Fibroblast of skin of left biceps (primary cell): ENCODE measurements around the gene CCDC136.

Experiments
- DNase-seq, 2 experiments: peaks; one replicate each; pipeline ENCODE4 v3.0.0-alpha.2; 2013; ENCODE audit warnings: low read depth in 2 of 2

CCDC136 gene

DNA sequence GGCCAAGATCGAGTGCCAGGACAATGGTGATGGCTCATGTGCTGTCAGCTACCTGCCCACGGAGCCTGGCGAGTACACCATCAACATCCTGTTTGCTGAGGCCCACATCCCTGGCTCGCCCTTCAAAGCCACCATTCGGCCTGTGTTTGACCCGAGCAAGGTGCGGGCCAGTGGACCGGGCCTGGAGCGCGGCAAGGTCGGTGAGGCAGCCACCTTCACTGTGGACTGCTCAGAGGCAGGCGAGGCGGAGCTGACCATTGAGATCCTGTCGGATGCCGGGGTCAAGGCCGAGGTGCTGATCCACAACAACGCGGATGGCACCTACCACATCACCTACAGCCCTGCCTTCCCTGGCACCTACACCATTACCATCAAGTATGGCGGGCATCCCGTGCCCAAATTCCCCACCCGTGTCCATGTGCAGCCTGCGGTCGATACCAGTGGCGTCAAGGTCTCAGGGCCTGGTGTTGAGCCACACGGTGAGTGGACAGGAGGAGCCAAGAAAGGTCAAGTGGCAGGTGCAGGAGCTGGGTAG is 53.1 kb downstream of the CCDC136 start:
- DNase-seq = no peak

DNA sequence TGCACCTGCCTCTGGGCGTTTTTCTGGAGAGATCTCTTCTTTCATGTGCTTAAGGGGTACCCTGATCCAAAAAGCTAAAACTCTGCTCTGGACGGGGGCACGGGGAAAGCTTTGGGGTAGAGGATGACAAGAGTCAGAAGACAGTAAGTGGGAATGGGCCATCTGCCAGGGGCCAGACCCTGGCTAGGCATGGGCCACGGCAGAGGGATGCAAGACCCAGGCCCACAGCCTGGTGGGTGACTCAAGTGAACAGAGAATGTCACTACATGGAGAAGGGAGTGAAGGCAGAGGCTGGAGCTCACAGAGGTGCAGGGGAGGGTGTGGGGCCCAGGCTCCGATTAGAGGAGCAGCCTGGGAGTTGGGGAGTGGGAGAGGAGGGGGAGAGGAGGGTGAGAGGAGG is 53.7 kb downstream of the CCDC136 start:
- no peak for DNase-seq

DNA sequence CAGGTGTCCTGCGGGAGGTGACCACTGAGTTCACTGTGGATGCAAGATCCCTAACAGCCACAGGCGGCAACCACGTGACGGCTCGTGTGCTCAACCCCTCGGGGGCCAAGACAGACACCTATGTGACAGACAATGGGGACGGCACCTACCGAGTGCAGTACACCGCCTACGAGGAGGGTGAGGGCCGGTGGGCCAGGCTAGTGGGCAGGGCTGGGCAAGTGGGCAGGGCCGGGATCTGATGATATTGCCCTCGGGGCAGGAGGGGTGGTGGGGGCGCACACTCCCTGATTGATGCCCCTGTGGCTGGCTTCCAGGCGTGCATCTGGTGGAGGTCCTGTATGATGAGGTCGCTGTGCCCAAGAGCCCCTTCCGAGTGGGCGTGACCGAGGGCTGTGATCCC is 54.2 kb downstream of the CCDC136 start:
- DNase-seq = no peak

DNA sequence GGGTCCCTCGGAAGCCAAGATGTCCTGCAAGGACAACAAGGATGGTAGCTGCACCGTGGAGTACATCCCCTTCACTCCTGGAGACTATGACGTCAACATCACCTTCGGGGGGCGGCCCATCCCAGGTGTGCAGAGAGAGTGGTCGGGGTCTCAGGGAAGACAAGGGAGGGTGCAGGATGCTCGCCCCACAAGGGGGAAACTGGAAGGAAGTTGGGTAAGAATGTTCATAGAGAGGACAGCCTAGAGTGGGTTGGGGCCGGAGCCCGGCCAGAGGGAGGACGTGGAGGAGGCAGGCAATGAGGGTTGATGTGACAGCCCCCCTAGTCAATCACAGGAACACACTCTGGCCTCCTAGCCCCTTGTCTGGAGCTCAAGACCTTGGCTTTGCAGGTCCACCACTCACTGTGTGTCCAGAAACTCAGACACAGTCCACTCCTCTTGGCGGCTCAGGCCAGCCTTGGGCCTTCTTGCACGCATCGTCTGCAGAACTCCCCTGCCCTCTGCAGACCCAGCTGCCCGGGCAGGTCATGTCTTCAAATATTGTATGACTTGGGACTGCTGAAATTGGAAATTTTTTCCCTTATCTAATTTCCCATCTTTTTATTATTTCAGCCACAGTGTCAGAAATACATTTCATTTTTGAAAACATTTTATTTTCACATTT is 55.1 kb downstream of the CCDC136 start:
- DNase-seq = no peak

DNA sequence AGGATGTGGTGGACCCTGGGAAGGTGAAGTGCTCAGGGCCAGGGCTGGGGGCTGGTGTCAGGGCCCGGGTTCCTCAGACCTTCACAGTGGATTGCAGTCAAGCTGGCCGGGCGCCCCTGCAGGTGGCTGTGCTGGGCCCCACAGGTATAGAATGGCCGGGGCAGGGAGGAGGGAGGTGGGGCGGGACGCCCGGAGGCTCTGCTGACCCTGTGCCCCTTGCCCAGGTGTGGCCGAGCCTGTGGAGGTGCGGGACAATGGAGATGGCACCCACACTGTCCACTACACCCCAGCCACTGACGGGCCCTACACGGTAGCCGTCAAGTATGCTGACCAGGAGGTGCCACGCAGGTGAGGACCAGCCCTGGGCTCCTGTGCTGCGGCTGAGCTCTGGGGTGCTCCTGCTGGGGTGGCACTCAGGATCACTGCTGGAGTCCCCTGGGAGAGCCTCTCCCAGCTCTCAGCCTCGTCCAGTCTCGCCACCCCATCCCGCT is 56.0 kb downstream of the CCDC136 start:
- DNase-seq = no peak

DNA sequence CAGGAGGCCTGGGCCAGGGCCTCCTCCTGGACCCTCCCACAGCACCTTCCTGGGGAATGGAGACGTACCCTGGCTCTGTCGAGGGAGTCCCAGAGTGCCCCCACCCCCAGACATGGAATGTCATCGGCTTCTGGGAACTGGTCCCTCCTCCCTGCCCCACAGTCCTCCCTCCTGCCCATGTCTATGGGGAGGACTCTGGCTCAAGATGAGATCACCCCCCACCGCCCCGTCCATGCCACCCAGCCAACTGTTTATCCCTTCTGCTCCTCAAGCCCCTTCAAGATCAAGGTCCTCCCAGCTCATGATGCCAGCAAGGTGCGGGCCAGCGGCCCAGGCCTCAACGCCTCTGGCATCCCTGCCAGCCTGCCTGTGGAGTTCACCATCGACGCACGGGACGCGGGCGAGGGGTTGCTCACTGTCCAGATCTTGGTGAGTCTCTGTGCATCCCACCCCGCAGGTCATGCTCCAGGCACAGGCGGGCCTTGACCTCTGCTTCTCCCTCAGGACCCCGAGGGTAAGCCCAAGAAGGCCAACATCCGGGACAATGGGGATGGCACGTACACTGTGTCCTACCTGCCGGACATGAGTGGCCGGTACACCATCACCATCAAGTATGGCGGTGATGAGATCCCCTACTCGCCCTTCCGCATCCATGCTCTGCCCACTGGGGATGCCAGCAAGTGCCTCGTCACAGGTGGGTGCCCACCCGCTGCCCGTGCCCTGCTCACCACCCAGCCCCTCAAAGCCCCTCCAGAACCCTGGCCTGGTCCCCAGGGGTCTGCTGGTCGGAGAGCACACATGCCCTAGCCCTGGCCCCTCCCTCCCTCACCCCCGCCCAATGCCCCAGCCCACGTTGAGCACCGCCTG is 56.8 kb downstream of the CCDC136 start:
- no peak for DNase-seq

DNA sequence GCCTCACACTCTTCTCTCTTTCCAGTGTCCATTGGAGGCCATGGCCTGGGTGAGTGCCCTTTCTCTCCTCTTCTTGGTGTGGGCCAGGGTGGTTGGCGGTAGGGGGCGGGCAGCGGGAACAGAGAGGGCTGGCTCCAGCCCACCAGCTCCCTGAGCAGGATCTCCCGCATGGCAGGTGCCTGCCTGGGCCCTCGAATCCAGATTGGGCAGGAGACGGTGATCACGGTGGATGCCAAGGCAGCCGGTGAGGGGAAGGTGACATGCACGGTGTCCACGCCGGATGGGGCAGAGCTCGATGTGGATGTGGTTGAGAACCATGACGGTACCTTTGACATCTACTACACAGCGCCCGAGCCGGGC is 57.4 kb downstream of the CCDC136 start:
- DNase-seq = no peak

DNA sequence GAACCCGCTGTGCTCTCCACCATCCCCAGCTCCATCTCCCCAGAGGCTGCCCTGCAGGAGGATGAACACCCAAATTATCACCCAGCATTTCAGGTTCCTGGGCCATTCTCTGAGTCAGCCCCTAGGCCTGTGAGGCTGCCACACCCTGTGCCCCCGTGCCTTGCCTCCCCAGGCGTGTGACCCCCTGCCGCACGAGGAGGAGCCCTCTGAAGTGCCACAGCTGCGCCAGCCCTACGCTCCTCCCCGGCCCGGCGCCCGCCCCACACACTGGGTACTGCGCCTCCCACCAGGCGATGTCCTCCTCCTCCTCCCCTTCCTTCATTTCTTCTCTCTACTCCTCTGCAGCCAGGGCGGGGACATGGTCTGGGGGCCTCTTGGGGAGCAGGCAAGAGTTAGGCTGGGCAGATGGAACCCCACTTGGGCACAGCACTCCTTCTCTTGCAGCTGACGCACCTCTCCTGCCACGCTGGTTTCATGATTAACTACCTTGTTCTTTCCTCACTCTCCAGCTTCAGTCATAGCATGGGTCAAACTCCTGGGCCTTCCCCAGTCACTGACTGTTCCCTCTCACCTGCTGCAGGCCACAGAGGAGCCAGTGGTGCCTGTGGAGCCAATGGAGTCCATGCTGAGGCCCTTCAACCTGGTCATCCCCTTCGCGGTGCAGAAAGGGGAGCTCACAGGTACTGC is 58.2 kb downstream of the CCDC136 start:
- no peak for DNase-seq

DNA sequence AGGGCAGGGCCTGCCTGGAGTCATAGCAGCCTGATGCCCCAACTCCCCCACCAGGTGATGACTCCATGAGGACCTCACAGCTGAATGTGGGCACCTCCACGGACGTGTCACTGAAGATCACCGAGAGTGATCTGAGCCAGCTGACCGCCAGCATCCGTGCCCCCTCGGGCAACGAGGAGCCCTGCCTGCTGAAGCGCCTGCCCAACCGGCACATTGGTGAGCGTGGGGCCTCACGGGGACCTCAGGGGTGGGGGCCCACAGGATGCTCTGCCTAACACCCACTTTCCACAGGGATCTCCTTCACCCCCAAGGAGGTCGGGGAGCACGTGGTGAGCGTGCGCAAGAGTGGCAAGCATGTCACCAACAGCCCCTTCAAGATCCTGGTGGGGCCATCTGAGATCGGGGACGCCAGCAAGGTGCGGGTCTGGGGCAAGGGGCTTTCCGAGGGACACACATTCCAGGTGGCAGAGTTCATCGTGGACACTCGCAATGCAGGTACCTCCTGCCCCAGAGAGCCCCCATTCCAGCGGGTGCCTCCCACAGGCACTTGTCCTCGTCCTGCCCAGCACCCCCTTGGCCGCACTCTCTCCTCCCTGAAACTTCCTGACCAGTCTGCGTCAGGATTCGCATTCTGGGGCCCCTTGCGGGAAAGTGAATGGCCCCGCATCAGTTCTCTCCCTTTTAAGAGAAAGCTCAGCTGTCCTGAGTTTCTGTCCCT is 60.9 kb downstream of the CCDC136 start:
- DNase-seq = no peak

DNA sequence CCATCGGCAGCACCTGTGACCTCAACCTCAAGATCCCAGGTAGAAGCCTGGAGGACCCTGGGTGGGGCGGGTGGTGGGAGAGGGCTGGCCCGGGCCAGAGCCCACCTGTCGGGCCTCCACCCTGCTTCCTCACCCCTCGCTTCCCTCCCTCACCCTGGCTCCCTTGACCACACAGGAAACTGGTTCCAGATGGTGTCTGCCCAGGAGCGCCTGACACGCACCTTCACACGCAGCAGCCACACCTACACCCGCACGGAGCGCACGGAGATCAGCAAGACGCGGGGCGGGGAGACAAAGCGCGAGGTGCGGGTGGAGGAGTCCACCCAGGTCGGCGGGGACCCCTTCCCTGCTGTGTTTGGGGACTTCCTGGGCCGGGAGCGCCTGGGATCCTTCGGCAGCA is 62.0 kb downstream of the CCDC136 start:
- no peak for DNase-seq

DNA sequence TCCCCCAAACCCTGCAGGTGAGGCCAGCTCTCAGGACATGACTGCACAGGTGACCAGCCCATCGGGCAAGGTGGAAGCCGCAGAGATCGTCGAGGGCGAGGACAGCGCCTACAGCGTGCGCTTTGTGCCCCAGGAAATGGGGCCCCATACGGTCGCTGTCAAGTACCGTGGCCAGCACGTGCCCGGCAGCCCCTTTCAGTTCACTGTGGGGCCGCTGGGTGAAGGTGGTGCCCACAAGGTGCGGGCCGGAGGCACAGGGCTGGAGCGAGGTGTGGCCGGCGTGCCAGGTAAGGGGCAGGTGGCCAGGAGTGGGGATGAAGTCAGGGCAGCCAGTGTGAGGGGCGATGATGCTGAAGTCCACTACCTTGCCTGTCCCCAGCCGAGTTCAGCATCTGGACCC is 62.6 kb downstream of the CCDC136 start:
- DNase-seq = no peak

DNA sequence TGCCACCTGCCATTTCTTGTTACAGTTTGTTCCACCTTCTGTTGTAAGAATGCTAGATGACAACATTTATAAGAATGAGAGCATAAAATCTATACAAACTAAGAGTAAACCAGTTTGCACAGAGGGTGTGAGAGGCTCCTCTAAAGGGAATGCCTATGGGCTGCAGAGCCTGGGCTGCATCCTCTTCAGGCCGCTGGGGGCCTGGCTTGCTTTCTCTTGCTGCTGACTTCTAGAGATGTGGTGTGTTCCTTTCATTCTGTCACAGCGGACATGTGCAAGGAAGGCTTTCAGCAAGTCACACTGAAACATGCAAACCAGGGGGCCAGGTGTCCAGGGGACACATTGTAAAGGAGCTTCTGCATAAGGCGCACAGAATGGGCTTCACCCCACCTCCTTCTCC is 63.8 kb downstream of the CCDC136 start:
- DNase-seq = no peak

DNA sequence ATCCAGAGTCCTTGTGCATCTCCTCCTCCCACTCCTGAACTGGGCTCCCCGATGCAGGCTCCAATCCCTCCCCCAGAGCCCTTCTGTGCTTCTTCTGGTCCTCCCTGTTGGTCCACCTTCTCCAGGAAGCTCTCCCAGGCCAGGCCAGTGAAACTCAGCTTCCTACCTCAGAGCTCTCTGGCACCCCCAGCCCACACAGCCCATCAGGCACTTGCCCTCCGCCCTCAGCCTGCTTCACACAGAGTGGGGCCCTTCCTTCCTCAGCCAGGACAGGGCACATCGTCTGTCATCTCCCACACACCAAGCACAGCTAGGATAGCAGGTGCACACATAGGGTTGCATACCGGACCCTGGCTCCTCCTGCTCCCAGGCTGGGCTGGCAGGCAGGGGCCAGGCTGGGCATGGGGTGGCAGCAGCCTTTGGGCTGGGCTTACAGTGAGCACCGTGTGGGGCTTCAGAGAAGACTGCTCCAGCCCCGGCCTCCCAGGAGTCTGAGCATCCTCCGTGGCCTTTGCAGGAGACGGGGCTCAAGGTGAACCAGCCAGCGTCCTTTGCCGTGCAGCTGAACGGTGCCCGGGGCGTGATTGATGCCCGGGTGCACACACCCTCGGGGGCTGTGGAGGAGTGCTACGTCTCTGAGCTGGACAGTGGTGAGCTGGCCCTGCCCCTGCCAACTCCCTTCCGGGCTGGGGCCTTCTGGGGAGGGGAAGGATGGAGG is 64.4 kb downstream of the CCDC136 start:
- DNase-seq = no peak

DNA sequence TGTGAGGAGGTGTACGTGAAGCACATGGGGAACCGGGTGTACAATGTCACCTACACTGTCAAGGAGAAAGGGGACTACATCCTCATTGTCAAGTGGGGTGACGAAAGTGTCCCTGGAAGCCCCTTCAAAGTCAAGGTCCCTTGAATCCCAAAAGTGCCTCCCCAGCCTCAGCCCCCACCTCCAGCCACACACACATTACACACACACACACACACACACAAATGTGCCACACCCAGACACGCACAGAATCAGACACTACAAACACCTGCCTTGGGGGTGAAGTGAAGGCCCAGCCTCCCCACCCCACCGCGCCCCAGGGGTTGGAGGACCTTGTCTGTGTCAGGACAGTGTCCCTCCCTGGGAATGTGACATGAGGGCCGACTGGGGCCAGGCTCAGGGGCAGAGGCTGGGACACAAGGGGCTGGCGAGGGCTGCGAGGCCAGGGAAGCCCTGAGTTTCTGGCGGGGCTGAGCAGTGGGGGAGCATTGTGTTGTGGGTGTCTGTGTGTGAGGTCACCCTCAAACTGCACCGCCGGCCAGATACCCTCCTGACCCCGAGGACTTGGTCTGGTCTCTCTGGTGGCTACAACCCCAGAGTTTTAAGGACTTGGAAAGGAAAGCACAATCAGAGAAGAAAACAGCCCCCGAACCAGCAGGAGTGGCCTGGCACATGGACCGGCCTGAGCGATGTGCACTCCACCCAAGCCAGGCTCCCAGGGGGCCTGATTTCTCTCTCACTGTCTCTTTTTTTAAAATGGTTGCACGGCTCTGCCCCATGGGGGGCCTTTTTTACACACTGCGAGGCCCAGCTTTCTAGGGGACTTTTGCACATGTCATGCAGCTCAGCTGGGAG is 66.8 kb downstream of the CCDC136 start:
- no peak for DNase-seq

DNA sequence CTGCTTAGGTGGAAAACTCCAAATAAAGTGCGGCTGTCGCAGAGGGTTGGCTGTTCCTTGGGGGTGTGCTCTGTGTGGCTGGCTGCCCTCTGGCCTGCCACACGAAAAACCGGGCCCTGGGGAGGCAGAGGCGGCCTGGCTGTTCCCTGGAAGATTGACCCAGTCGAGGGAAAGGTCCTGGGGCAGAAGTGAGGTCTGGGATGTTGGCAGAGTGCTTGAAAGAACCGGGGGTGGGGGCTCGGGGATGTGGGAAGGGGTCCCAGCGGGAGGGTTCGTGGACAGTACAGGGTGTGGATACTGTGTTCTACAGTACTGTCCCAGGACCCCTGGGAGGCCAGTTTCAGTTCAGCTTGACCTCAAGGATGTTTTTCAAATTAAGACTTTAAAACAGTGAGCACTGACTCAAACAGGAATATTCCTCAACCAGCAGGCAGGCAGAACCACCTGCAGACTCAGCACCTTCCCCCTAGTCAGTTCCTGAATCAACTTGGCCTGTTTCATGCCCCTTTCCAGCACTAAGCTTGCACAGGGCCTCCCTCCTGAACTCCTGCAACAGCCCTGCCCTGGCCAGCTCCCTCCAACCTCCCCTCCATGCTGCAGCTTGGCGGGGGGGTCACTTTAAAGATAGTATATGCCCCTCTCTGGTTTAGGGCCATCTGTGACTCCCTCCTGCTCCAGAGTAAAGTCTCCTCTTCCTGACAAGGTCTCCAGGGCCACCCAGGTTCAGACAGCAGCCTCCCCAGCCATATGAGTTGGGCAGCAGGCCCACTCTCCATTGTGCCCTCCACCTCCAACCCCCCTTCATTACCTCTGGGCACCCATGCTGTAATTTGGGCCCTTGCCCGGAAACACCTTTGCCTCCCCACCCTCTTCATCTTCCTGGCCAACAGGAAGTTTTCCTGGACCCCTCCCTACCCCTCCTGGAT is 67.7 kb downstream of the CCDC136 start:
- DNase-seq = no peak

DNA sequence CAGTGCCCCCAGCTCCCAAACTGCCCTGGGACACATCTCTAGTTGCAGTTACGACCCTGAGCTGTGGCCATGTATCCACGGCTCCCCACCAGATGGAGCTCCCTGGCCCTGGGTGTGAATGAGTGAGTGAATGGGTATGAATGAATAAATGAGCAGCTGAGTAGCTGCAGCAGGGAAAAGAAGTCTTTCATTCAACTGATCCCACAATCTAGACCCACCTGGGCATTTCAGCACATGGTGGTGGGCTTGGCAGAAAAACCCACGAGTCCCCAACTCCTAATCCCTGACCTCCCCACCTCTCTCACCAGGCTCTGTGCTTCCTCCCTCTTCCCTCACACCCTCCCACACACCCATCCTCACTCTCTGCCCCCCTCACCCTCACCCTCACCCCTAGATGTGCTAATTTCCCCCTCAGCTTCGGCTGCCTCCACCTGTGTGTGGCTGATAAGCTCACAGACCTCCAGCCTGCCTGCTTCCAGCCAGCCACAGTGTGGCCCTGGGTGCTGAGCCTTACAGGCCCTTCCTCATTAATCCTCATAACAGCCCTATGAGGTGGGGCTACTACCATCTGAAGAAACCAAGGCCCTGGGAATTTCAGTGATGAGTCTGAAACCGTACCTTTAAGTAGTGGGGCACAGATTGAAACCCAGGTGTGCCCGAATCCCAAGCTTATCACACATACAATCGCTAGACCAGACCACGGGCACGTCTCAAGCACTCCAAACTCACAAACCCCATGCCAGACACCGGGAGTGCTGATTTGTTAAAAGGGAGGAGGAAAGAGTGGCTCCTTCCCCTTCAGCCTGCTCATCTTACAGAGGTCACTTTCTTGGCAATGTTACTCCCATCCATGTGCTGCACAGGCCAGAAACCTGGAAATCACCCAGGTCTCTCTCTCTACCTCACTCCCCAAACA is 68.6 kb downstream of the CCDC136 start:
- DNase-seq = no peak

DNA sequence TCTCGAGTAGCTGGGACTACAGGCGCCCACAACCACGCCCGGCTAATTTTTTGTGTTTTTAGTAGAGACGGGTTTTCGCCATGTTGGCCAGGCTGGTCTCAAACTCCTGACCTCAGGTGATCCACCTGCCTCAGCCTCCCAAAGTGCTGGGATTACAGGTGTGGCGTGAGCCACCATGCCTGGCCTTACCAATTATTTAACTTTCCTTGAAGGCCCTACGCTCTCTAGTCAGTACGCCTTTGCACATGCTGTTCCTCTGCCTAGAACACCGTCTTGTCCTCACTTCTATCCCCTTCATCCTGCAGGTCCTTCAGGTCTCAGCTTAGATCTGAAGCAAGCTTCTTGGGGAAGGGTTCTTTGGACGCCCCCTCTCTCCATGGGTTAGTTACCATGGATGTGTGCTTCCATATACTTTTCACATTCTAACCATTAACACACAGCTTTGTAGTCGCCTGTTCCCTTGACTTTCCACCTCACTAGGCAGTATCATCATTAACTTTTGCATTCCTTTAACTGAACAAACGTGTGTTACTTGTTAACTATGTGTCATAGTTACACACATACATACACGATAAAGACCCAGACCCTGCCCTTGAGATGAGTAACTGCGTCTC is 70.3 kb downstream of the CCDC136 start:
- DNase-seq = no peak
